ENCODE data around the gene ABCA5.
A peak's percentile ranks its signal among the peaks of the same experiment; 100 is the strongest.

The ABCA5 gene

GRCh38 chr17:69327060-69327831 lies at the start of gene ABCA5:
Gene ABCA5, minus strand, starts transcription at chr17:69327133. Its CDS starts 12,718 bp downstream, at chr17:69314415.
- in situ Hi-C loops (cut with MboI; ENCODE audit: low pct_unique_long_range_greater_than_20kb, low sequenced_read_pairs, unreplicated experiment), result loop anchor here (25.0 kb wide), 1 partner anchor 185 kb away; no protein-coding TSS in a partner anchor
- DNase-seq (ENCODE audit: low spot score), result peak; percentile 96
- no peak for TF ChIP-seq CTCF (IDR thresholded peaks at IDR 0.05; ENCODE audit: extremely low read depth, insufficient read depth, missing control alignments)

- DNase-seq (ENCODE audit: low spot score), result no peak
These were observed 48.3 kb upstream of the ABCA5 start for GRCh38 chr17:69375229-69375628.

GRCh38 chr17:69373069-69373468 lies 46.1 kb upstream of the ABCA5 start:
- DNase-seq (ENCODE audit: low spot score), result no peak
- in situ Hi-C loops (cut with MboI; ENCODE audit: low pct_unique_long_range_greater_than_20kb, low sequenced_read_pairs, unreplicated experiment), result no loop called here
- TF ChIP-seq CTCF (IDR thresholded peaks at IDR 0.05; ENCODE audit: extremely low read depth, insufficient read depth, missing control alignments), result no peak

More at GRCh38 chr17:69375229-69375628, 48.3 kb upstream of the ABCA5 start:
- no peak for TF ChIP-seq CTCF (IDR thresholded peaks at IDR 0.05; ENCODE audit: extremely low read depth, insufficient read depth, missing control alignments)
- in situ Hi-C loops (cut with MboI; ENCODE audit: low pct_unique_long_range_greater_than_20kb, low sequenced_read_pairs, unreplicated experiment), result no loop called here

- TF ChIP-seq CTCF (IDR thresholded peaks at IDR 0.05; ENCODE audit: extremely low read depth, insufficient read depth, missing control alignments), result no peak
- DNase-seq (ENCODE audit: low spot score), result no peak
- in situ Hi-C loops (cut with MboI; ENCODE audit: low pct_unique_long_range_greater_than_20kb, low sequenced_read_pairs, unreplicated experiment), result no loop called here
These were observed 40.4 kb upstream of the ABCA5 start for GRCh38 chr17:69367298-69367697.

GRCh38 chr17:69363488-69364210 lies 36.7 kb upstream of the ABCA5 start:
- DNase-seq (ENCODE audit: low spot score), result no peak
- no peak for TF ChIP-seq CTCF (IDR thresholded peaks at IDR 0.05; ENCODE audit: extremely low read depth, insufficient read depth, missing control alignments)
- in situ Hi-C loops (cut with MboI; ENCODE audit: low pct_unique_long_range_greater_than_20kb, low sequenced_read_pairs, unreplicated experiment), result no loop called here

- in situ Hi-C loops (cut with MboI; ENCODE audit: low pct_unique_long_range_greater_than_20kb, low sequenced_read_pairs, unreplicated experiment), result no loop called here
These were observed 34.2 kb upstream of the ABCA5 start for GRCh38 chr17:69361156-69361555.

More at GRCh38 chr17:69361156-69361555, 34.2 kb upstream of the ABCA5 start:
- no peak for TF ChIP-seq CTCF (IDR thresholded peaks at IDR 0.05; ENCODE audit: extremely low read depth, insufficient read depth, missing control alignments)
- DNase-seq (ENCODE audit: low spot score), result no peak
